H1 (cell line): ENCODE measurements around the gene PRICKLE2. TPM values are rescaled to one million over a fixed set of nuclear protein-coding genes. Genes with fewer than 3 reads are reported as not detected.

Source experiments
- BACH1 ChIP-seq: IDR thresholded peaks from 2 replicates; pipeline ENCODE4 v1.6.1; 2012; ENCODE audit warnings: low read length, improper control_type of control experiment
- EZH2 ChIP-seq: fragments of 200-600 bp; sonication (generic); IDR thresholded peaks from 2 replicates; pipeline ENCODE4 v1.7.1; 2012; ENCODE audit warnings: low read depth, mild to moderate bottlenecking, moderate library complexity, low read length, inconsistent platforms; ENCODE audit not compliant: severe bottlenecking
- HDAC2 ChIP-seq, 2 experiments: fragments of 300-600 bp in 1 of 2; sonication (generic) in 1 of 2; IDR thresholded peaks; 2 replicates each; pipeline ENCODE4 v1.6.1; 2011 to 2012; ENCODE audit warnings: low read depth in 2 of 2, low read length in 2 of 2, mild to moderate bottlenecking in 2 of 2, moderate library complexity in 2 of 2, borderline replicate concordance in 1 of 2, inconsistent platforms in 1 of 2
- KDM4A ChIP-seq: IDR thresholded peaks from one replicate; pipeline ENCODE4 v1.7.1; 2012; ENCODE audit warnings: low read depth, mild to moderate bottlenecking, moderate library complexity, low read length, inconsistent platforms; ENCODE audit not compliant: severe bottlenecking
- MAX ChIP-seq: IDR thresholded peaks from 2 replicates; pipeline ENCODE4 v1.6.1; 2012; ENCODE audit warnings: inconsistent platforms
- NANOG ChIP-seq: IDR thresholded peaks from 2 replicates; pipeline ENCODE4 v1.6.1; 2011; ENCODE audit warnings: low read length, low read depth, mild to moderate bottlenecking, inconsistent platforms; ENCODE audit not compliant: insufficient read depth, poor library complexity, severe bottlenecking
- RBBP5 ChIP-seq: IDR thresholded peaks from 2 replicates; pipeline ENCODE4 v1.7.1; 2012; ENCODE audit warnings: low read depth, mild to moderate bottlenecking, inconsistent platforms, low read length, moderate library complexity, borderline replicate concordance
- RXRA ChIP-seq: IDR thresholded peaks from 2 replicates; pipeline ENCODE4 v1.6.1; 2011; ENCODE audit warnings: low read depth, mild to moderate bottlenecking, low read length, moderate library complexity; ENCODE audit not compliant: insufficient read depth
- SIRT6 ChIP-seq: IDR thresholded peaks from one replicate; pipeline ENCODE4 v1.7.1; 2012; ENCODE audit warnings: low read length, inconsistent platforms
- SP4 ChIP-seq: IDR thresholded peaks from 2 replicates; pipeline ENCODE4 v1.6.1; 2012; ENCODE audit warnings: low read length, inconsistent platforms
- TBP ChIP-seq: IDR thresholded peaks from 2 replicates; pipeline ENCODE4 v1.6.1; 2011; ENCODE audit warnings: low read depth, low read length, improper control_type of control experiment
- TCF12 ChIP-seq: IDR thresholded peaks from 2 replicates; pipeline ENCODE4 v1.6.1; 2011; ENCODE audit warnings: low read depth, mild to moderate bottlenecking, low read length
- polyA plus RNA-seq, 7 experiments: library from polyadenylated mRNA; depleted of rRNA in 3 of 7; stranded (reverse) in 5 of 7; unstranded in 2 of 7; fragments of >200 nt in 5 of 7; fragments of 200-250 nt in 2 of 7; gene quantifications; 1 replicate in 5 of 7; 2 replicates in 1 of 7; 4 replicates in 1 of 7; pipeline versions ENCODE4 v1.2.1 to v1.2.3, GENCODE V29; 2011 to 2013; ENCODE audit warnings: missing spikeins in 2 of 7, mixed read lengths in 2 of 7
- total RNA-seq: library from RNA; stranded (reverse); fragmentation: NEBNext Ultra II Directional; extraction: Animal tissue kit (Norgen Biotek cat#: 25700); gene quantifications from 2 replicates; pipeline ENCODE4 v1.2.1, GENCODE V29; 2021

Gene PRICKLE2
- total and polyA plus RNA-seq, 2 of the 8 experiments (the other 6 are each of a cell fraction or from before 2014, with no cell fraction given): 2.9 to 8.0 TPM

DNA sequence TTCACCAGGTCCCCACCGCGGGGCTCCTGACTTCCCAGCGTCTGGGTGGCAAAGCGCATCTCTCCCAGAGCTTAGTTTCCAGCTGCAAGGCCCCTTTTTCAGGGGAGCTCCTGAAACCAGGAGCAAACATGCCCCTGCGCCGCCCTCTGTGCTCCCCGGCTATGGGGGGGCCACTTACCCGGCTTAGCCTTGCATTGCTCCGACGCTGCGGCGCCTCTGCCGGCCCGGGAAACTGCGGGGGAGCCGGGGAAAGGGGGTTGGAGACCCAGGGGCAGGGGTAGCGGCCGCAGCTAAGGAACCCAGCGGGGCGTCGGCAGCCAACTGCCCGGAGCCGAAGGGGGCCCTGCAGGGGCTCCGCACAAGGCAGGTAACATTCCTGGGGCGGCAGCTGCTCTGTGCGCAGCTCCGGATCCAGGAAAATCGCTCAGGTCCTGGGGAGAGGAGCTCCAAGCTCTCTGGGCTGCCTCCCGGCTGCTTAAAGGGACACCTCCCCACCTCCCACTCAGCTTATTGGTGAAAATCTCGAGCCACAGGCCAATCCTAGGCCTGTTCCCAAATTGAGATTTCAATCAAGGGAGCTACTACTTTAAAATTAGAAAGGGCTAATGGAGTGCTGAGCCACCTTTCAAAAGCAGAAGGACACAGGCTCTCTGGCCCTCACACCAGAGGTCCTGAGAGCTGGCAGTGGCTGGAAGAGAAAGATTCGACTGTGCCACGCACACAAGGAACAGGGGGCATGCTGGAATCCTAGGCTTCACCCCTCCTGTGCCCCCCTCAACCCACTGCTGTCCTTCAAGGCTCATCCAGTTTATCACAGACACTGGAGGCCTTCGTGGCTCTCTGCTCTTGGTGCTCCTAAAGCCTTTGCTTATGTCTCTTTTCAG lies 42.7 kb upstream of the PRICKLE2 start (continued):
- no peak for TF ChIP-seq SIRT6
- TF ChIP-seq RXRA: no peak
- no peak for TF ChIP-seq EZH2
- TF ChIP-seq BACH1: no peak
- peak; percentile 62 for TF ChIP-seq KDM4A
- TF ChIP-seq SP4: no peak
- 0 out of 2 replicates have a peak, but pooled peaks have one; percentile 29 for TF ChIP-seq TCF12
- TF ChIP-seq TBP: peak; percentile 18; the same call in 1 of the 2 replicates
- TF ChIP-seq HDAC2 (IDR thresholded peaks at IDR 0.05; ENCODE audit: borderline replicate concordance in 1 of 2, low read depth in 2 of 2, low read length in 2 of 2): peak; percentile 31 to 77; a peak in 1 of 4 replicates
- peak; percentile 11 for TF ChIP-seq NANOG
- TF ChIP-seq MAX: no peak
- TF ChIP-seq RBBP5: peak; percentile 70; the same call in 1 of the 2 replicates
